ENCODE results near the gene L1TD1.
"Not testable (repeated sequence)": the region's sequence is repeated elsewhere in the genome, so short reads cannot be mapped to it uniquely, and the experiment has no call there.

L1TD1 gene, protein sequence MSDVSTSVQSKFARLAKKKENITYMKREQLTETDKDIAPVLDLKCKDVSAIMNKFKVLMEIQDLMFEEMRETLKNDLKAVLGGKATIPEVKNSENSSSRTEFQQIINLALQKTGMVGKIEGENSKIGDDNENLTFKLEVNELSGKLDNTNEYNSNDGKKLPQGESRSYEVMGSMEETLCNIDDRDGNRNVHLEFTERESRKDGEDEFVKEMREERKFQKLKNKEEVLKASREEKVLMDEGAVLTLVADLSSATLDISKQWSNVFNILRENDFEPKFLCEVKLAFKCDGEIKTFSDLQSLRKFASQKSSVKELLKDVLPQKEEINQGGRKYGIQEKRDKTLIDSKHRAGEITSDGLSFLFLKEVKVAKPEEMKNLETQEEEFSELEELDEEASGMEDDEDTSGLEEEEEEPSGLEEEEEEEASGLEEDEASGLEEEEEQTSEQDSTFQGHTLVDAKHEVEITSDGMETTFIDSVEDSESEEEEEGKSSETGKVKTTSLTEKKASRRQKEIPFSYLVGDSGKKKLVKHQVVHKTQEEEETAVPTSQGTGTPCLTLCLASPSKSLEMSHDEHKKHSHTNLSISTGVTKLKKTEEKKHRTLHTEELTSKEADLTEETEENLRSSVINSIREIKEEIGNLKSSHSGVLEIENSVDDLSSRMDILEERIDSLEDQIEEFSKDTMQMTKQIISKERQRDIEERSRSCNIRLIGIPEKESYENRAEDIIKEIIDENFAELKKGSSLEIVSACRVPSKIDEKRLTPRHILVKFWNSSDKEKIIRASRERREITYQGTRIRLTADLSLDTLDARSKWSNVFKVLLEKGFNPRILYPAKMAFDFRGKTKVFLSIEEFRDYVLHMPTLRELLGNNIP

GRCh38 chr1:62194651-62195544 lies at the start of gene L1TD1:
L1TD1 (plus strand) TSS chr1:62194849; CDS start chr1:62206629, 11,780 bp downstream.
- no peak for DNase-seq

- no peak for DNase-seq
Measured at GRCh38 chr1:62159940-62160348, 34.7 kb upstream of the L1TD1 start.

DNA sequence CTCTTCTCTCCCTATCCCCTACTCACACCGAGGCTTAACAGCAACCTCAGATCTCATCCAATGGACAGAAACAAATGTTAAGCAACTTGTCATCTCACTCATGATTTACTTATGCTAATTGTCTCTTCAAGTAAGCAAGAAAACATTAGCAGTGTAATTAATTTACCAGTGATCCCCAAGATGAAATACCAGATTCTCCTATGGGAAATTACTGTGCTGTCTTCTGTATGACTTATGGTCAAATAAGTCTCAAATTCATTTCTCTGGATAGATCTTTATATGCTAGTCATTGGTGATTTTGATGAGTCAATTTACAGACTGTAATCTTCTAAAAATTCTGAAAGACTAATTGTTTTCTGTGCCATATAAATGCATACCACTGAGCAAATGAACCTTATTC lies 32.9 kb upstream of the L1TD1 start:
- no peak for DNase-seq

- DNase-seq: not testable (repeated sequence)
Measured at GRCh38 chr1:62170380-62170779, 24.3 kb upstream of the L1TD1 start.

DNA sequence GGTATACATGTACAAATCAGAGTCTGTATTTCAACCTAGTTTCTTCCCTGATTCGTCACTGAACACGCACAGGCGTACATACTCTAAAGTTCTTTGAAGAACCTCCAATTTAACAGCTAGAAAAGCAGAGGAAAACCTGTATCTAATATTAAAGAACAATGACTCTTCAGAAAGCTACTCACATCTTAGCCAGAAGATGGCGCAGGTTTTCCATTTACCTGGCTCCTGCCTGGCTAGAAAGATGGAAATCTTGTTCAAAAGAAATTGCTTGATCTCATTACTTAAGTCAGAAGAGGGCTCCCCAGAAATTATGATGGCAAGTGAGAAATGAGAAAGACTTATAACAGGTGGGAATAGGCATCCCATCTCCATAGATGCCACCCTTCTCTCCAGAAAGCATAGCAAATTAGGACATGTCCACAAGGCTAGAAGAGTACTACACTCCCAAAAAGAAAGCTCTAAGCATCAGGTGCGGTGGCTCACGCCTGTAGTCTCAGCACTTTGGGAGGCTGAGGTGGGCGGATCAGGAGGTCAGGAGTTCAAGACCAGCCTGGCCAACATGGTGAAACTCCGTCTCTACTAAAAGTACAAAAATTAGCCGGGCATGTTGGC lies 19.0 kb upstream of the L1TD1 start:
- peak; percentile 63 for DNase-seq

DNA sequence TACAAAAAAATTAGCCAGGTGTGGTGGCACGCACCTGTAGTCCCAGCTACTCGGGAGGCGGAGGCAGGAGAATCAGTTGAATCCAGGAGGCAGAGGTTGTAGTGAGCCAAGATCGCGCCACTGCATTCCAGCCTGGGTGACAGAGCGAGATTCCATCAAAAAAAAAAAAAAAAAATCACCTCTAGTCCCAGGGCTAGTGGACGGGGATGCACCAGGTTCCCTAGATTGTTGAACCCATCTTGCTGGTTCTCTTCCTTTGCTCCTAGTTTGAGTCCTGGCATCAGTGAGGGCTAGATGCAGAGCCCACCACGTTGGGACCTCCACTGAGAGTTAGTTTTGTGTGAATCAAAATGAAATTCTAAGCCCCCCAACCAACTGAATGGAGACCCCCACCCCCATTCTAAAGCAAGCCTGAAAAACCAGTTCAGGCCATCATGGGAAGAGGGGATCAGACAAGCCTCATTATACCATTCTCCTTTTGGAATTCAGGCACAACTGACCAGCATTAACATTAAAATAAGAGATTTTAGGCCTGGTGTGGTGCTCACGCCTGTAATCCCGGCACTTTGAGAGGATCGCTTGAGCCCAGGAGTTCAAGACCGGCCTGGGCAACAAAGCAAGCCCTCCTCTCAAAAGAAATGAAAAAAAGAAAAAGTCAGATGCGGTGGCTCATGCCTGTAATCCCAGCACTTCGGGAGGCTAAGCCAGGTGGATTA lies 17.9 kb upstream of the L1TD1 start:
- DNase-seq: no peak

DNA sequence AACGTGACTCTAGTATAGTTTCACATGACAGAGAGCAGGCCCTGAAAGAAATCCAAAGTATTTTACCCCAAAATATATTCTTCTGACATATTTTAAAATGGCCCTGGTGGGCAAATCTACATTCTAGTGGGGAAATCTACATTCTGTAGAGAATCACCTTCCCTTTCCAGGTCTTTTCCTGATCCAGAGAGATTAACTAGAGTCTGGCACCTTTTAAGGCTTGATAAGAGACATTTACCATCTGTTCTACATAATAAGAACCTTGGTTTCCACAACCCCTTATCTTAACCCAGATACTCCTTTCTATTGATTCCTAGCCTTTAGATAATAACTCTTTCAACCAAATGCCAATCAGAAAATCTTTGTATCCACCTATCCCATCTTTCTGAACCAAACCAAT lies 17.0 kb upstream of the L1TD1 start:
- no peak for DNase-seq

DNA sequence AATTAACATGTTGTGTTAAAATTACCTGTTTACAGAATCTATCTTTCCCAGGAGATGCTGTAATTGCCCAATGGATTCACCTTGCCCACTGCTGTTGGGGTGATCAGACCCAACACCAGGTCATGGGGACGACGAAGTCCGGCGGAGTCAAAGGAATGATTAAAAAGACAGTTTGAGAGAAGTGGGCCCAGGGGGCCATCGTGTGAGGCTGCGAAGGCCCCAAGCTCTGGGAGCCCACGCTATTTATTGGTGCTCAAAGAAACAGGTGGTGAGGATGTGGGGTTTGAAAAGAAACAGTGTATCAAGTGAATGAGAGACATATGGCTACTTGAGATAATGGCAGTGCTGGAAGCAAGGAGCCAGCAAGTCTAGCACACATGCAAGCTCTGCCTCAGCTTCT lies 16.3 kb upstream of the L1TD1 start:
- DNase-seq: no peak

- DNase-seq: not testable (repeated sequence)
Measured at GRCh38 chr1:62180054-62180453, 14.6 kb upstream of the L1TD1 start.

GRCh38 chr1:62180639-62181038 lies 14.0 kb upstream of the L1TD1 start:
- DNase-seq: peak; percentile 42

DNA sequence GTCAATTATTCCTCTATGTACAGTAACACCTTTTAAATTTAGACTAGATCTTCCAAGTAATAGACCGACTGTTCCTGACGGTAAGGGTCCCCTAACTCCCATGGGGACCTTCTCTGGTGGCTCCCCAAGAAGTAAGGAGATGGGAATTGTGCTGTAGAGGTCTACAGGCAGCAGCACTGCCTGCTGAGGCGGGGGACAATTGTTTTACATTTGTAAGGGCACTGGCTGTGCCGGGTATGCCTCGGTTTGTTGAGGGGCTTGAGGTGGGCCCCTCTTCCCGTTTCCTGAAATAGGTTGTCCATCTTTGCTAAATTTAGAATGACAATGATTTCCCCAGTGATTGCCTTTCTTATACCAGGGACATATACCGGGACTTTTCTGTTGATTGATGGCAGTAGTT lies 13.1 kb upstream of the L1TD1 start:
- no peak for DNase-seq

- not testable (repeated sequence) for DNase-seq
Measured at GRCh38 chr1:62182157-62182556, 12.5 kb upstream of the L1TD1 start.

- not testable (repeated sequence) for DNase-seq
Measured at GRCh38 chr1:62183164-62184020, 11.3 kb upstream of the L1TD1 start.

DNA sequence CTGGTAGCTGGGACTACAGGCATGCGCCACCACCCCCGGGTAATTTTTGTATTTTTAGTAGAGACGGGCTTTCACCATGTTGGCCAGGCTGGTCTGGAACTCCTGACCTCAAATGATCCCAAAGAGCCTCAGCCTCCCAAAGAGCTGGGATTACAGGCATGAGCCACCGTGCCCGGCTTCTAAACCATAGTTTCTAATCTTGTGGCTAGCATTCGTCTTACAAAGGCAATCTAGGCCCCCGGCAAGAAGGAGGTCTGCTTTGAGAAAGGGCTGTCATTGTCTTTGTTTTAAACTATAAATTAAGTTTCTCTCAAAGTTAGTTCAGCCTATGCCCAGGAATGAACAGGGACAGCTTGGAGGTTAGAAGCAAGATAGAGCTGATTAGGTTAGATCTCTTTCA lies 10.3 kb upstream of the L1TD1 start:
- no peak for DNase-seq

DNA sequence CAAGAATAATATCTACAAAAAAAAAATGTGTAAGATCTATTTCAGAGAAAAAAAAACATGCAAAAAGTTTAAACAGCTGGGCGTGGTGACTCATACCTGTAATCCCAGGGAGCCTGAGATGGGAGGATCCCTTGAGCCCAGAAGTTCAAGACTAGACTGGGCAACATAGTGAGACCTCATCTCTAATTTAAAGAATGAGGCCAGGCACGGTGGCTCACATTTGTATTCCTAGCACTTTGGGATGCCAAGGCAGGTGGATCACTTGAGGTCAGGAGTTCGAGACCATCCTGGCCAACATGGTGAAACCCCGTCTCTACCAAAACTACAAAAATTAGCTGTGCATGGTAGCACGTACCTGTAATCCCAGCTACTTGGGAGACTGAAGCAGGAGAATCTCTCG lies 9.4 kb upstream of the L1TD1 start:
- not testable (repeated sequence) for DNase-seq

GRCh38 chr1:62185677-62186076 lies 9.0 kb upstream of the L1TD1 start:
- no peak for DNase-seq

- DNase-seq: no peak
Measured at GRCh38 chr1:62187548-62187947, 7.1 kb upstream of the L1TD1 start.

- DNase-seq: no peak
Measured at GRCh38 chr1:62188111-62188510, 6.5 kb upstream of the L1TD1 start.

DNA sequence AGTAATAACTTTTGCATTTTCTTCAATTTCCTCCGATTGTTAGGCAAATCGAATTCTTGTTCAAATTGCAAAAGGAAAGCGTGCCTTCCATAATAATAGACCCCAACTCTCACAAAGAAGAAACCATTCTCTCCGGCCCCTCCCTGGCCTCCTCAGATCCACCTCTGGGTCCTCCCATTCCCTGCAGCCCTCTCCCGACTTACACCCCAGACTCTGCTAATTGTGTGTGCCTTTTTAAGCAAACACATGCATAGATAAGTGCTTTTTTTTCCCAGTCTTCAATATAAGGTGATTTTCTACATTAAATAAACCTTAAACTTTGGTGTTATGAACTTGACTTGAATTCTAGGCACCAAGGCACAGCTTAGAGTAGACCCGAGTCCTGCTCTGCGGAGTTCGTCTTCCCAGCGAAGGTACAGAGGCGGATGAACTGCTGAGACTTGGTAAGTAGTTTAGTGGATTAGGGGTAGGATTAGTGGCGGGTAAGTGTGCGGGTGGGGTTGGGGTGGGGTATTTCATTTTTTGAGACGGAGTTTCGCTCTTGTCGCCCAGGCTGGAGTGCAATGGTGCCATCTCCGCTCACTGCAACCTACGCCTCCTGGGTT lies 1.5 kb downstream of the L1TD1 start:
- DNase-seq: no peak

- DNase-seq: no peak
Measured at GRCh38 chr1:62198069-62198780, 3.6 kb downstream of the L1TD1 start.

Measured in NCI-H1105 treated with DMSO at 0.1 percent for 48 hours (cell line).